ENCODE data around the gene HTT-AS.
"Not testable (repeated sequence)": the region's sequence is repeated elsewhere in the genome, so short reads cannot be mapped to it uniquely, and the experiment has no call there.

Gene HTT-AS

GRCh38 chr4:3051141-3051897, 23.0 kb downstream of the HTT-AS start:
- DNase-seq (ENCODE audit: low read depth in 2 of 2) = not testable (repeated sequence)

DNA sequence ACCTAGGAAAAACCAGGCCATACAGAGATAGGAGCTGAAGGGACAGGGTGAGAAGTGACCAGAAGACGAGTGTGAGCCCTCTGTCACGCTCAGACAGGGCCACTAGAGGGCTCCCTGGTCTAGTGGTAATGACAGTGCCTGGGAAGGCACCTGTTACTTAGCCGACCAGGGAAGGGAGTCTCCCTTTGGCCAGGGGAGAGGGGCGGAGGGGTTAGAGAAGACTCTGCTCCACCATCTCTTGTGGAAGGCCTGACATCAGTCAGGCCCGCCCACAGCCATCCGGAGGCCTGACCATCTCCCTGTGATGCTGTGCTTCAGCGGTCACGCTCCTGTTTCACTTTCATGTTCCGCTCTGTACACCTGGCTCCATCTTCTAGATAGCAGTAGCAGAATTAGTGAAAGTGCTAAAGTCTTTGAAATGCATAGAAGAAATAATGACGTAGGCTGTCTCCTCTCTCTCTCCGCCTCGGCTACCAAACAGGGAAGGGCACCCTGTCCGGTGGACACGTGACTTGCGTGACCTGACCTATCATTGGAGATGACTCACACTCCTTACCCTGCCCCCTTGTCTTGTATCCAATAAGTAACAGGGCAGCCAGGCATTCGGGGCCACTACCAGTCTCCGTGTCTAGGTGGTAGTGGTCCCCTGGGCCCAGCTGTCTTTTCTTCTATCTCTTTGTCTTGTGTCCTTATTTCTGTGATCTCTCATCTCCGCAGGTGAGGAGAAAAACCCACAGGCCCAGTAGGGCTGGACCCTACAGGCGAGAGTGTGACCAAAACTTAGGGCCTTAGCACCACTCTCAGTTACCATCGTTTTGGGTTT, 26.7 kb downstream of the HTT-AS start:
- DNase-seq (ENCODE audit: low read depth in 2 of 2) = peak; percentile 33 to 69

DNA sequence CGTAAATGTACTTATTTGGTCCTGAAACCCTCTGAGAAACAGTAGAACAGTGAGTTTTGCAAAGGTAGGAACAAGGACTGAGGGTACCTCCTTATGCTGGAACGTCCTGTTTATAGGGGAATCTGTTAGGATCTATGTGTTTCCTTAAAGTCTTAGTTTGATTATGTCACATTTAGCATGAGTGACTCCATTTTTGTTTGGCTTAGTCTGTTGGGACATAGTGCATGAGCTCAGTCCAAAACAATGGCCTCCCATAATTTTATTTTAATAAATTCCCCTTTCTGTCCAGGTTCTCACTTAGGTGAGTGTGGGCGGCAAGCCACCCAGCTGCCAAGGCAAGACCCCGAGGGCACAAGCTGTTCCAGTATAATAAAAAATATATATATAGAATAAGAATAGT, 27.7 kb downstream of the HTT-AS start:
- DNase-seq (ENCODE audit: low read depth in 2 of 2) = no peak

- no peak for DNase-seq (ENCODE audit: low read depth in 2 of 2)
Measured at GRCh38 chr4:3046162-3046561, 28.2 kb downstream of the HTT-AS start.

GRCh38 chr4:3044870-3045819, 29.2 kb downstream of the HTT-AS start:
- DNase-seq (ENCODE audit: low read depth in 2 of 2) = peak; percentile 21 to 38

DNA sequence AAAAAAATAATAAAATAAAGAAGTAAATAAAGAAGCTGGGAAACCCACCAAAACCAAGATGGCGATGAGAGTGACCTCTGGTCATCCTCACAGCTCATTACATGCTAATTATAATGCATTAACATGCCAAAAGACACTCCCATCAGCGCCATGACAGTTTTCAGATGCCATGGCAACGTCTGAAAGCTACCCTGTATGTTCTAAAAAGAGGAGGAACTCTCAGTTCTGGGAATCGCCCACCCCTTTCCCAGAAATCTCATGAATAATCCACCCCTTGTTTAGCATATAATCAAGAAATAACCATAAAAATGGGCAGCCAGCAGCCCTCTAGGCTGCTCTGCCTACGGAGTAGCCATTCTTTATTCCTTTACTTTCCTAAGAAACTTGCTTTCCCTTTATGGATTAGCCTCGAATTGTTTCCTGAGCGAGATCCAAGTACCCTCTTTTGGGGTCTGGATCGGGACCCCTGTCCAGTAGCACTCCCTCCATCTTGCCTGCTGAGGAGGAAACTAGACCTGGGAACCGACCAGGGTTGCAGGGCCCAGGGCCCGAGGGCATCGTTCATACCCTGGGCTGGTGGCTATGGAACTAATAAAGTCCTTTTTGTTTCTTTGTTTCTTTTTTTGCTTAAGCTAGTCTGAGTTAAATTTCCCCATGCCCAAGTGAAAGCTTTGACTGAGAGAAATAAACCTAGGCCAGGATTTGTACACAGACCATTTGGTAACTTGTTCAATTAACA, 30.9 kb downstream of the HTT-AS start:
- DNase-seq (ENCODE audit: low read depth in 2 of 2) = no peak

GRCh38 chr4:3042226-3042625, 32.1 kb downstream of the HTT-AS start:
- DNase-seq (ENCODE audit: low read depth in 2 of 2) = no peak

- peak in 1 of 2 experiments; percentile 21 for DNase-seq (ENCODE audit: low read depth in 2 of 2)
Measured at GRCh38 chr4:3041192-3042142, 32.9 kb downstream of the HTT-AS start.

DNA sequence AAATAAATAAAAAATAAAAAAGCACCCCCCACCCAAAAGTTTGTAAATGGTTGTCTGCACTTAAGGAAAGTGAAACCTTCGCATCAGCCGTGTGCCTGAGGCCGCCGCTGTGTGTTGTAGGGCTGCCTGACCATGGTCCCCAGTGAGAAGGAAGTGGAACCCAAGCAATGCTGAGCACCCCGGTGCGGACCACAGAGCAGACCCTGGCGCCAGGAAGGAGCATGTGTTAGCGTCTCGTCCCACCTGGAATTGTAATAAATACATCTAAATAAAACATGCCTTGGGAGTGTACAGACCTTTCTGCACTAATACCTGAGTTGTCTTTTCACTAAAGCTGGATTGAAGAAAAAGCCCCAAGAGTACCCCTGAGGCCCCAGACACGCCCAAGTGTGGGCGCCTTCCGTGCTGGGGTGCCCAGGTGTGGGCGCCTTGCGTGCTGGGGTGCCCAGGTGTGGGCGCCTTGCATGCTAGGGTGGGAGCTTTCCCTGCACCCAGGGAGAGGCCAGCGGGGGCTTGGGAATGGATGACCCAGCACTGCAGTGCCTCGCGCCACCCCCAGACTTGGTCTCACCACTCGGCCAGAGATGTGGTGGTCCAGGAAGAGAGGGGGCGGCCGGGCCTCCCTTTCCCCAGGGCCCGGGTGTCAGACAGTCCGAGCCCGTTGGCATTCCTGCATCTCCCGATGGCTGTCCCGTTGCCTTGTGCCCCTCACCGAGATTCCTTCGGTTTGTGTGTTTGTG, 33.7 kb downstream of the HTT-AS start:
- DNase-seq (ENCODE audit: low read depth in 2 of 2) = no peak

DNA sequence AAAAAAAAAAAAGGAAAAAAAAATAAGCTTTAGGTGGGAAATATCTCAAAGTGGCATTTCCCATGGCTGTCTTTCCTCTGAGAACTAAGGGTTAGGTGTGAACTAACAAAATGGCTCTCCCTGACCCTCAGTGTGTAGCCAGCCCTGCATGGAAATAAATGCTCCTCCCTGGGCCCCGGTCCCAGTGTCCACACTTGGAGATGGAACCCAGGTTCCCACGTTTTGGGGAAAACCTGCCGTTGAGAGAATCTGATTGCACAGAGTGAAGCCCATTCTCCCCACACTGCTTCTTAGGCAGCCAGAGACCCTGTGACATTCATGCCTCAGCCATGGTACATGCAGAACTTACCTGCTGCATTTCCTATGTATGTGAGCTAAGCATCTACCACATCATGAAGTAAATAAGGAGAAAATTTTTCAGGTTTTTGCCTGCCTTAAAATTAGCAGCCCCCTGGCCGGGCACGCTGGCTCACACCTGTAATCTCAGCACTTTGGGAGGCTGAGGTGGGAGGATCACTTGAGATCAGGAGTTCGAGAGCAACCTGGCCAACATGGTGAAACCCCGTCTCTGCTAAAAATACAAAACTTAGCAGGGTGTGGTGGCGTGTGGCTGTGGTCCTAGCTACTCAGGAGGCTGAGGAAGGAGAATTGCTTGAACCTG, 34.5 kb downstream of the HTT-AS start:
- no peak for DNase-seq (ENCODE audit: low read depth in 2 of 2)

GRCh38 chr4:3037957-3038461, 36.3 kb downstream of the HTT-AS start:
- DNase-seq (ENCODE audit: low read depth in 2 of 2) = no peak

DNA sequence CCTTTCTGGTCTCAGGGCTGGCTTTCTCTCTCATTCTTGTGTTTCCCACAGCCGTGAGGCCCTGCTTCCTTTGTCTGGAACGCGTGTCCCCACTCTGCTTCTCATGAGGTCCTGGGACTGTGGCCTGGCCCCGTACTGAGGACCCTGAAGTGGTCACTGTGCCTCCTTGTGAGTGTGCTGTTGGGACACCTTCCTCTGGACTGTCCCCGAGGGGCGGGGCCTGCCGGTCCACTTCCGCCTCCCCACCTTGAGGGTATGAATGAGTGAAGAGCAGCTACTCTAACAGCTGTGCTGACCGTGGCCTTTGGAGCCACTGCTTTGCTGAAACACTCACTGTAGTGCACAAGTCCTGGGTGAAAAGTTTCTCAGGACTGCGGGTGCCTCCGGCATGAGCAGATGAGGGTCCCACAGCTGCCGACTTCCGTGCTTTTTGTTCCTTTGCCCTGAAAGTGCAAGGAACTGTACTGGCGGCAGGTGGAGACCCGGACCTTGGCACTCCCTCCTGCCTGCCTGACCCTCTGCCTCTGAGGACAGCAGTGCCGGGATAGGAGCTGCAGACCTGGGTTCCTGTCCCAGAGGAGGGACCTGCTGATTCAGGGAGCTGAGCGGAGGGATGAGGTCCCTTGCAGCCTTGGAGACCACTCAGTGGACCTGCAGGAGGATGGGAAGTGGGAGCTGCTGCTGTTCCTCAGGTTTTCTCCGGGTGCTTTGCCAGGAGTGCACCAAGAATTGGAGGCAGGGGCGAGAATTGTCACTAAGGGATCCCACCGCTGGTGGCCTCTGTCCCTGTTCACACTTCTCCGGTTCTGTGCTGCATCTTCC, 38.0 kb downstream of the HTT-AS start:
- DNase-seq (ENCODE audit: low read depth in 2 of 2) = no peak

DNA sequence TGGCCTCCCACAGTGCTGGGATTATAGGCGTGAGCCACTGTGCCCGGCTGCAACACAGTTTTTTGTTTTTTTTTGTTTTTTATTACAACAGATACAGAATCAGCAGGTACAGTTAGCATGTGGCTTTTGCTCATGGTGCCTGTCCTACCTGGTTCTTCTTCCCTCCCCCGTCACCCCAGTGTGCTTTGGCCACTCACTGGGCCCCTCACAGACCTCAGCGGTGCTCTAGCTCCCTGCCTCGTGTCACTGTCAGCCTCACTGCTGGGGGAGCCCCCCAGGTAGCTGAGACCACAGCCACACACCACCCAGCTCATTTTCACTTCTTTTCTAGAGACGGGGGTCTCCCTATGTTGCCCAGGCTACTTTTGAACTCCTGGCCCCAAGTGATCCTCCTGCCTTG, 38.7 kb downstream of the HTT-AS start:
- DNase-seq (ENCODE audit: low read depth in 2 of 2) = no peak

- no peak for DNase-seq (ENCODE audit: low read depth in 2 of 2)
Measured at GRCh38 chr4:3035249-3035648, 39.1 kb downstream of the HTT-AS start.

- no peak for DNase-seq (ENCODE audit: low read depth in 2 of 2)
Measured at GRCh38 chr4:3034231-3034630, 40.1 kb downstream of the HTT-AS start.

DNA sequence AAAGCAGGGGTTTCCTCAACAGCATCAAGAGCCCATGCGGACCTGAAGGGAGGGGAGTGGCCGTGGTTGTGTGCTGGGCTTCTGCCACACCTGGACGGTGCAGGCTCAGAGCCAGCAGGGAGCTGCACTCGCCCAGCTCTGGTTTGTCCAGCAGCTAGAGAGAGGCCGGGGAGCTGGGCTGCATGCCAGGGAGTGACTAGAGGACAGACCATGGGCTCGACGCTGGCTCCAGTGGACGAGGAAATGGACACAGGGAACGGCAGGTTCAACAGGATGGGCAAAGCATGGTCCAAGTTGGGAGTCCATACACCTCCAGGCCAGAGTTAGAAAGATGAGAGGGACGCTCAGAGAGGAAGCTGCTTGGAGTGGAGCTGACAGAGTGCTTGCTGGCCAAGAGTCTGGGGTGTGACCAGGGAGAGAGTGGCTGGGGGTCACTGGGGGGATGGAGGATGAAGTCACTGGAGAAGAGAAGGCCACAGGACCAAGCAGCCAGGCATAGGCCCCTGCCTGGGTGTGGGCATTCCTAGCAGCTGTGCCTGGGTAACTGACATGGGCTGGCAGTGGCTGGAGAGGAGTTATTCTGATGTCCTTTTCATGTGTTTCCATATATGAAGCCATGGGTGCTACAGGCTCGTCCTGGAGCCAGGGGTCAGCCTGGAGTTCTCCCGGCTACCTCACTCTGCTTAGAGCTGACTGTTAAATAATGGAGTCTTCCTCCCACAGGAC, 42.8 kb downstream of the HTT-AS start:
- DNase-seq (ENCODE audit: low read depth in 2 of 2) = no peak

All from stimulated activated CD4-positive, alpha-beta T cell treated with anti-CD3 and anti-CD28 coated beads, Interleukin-12 subunit alpha, Interleukin-12 subunit beta, amount 100 ng/mL, for 24 hours (primary cell).